Prostate gland (tissue), 2 donors: ENCODE data around the gene RPL26. TPM values are rescaled to one million over a fixed set of nuclear protein-coding genes. Genes with fewer than 3 reads are reported as not detected.

Source experiments
- DNase-seq: peaks from one replicate; pipeline ENCODE4 v3.0.0-alpha.2; 2019; ENCODE audit warnings: low spot score
- H3K27ac ChIP-seq, 2 donors: fragments of 200-600 bp; sonication (generic); 2 replicates each; pipeline ENCODE4 v1.5.1; 2017 to 2019
- H3K27me3 ChIP-seq: fragments of 200-600 bp; sonication (generic); replicated peaks from 2 replicates; pipeline ENCODE4 v1.5.1; 2019; ENCODE audit not compliant: insufficient read depth
- H3K36me3 ChIP-seq, 2 donors: fragments of 200-600 bp; sonication (generic); 1 replicate in 1 of 2; 2 replicates in 1 of 2; pipeline versions ENCODE4 v1.5.1 to v1.8.1; 2017 to 2019
- H3K4me1 ChIP-seq: fragments of 200-600 bp; sonication (generic); replicated peaks from 2 replicates; pipeline ENCODE4 v1.5.1; 2019
- H3K4me3 ChIP-seq, 2 donors: fragments of 200-600 bp; sonication (generic); 2 replicates each; pipeline ENCODE4 v1.5.1; 2017 to 2019
- H3K9me3 ChIP-seq: fragments of 200-600 bp; sonication (generic); 2 replicates; pipeline ENCODE4 v1.5.1; 2017
- POLR2A ChIP-seq: fragments of 450-650 bp; IDR thresholded peaks from one replicate; pipeline ENCODE4 v1.6.1; 2016; ENCODE audit warnings: antibody characterized with exemption, mild to moderate bottlenecking
- POLR2AphosphoS5 ChIP-seq: sonication (generic); formaldehyde crosslinking; IDR thresholded peaks from one replicate; pipeline ENCODE4 v1.6.1; 2017; ENCODE audit warnings: antibody characterized with exemption
- WGBS: methylation state at CpG from one replicate; pipeline ENCODE4 v1.1.5; 2018; 5-methylcytosine and 5-hydroxymethylcytosine counted together
- intact Hi-C: fragments of 100-400 bp; cut with DNase I; formaldehyde crosslinking; loops from one replicate; pipeline ENCODE4 v1.14.2; 2022
- small RNA-seq, 2 donors: library from RNA; depleted of rRNA; stranded (forward); fragments of <200 nt; gene quantifications; one replicate each; pipeline ENCODE3, GENCODE V24; 2016
- total RNA-seq, 2 donors: library from RNA; depleted of rRNA; stranded (reverse); fragments of >200 nt; gene quantifications; one replicate each; pipeline ENCODE4 v1.1.0, GENCODE V29; 2016
- TF ChIP-seq, protein P1 (sequence below), 4 experiments: fragments of 200-600 bp in 2 of 4; fragments of 450-650 bp in 2 of 4; sonication (generic) in 2 of 4; IDR thresholded peaks; 1 replicate in 3 of 4; 2 replicates in 1 of 4; pipeline ENCODE4 v1.5.1; 2016 to 2019; ENCODE audit warnings: antibody characterized with exemption in 4 of 4, mild to moderate bottlenecking in 2 of 4, moderate library complexity in 2 of 4

RPL26 gene
- total RNA-seq, 2 donors from 2014 or later = 1,762 to 3,819 TPM

DNA sequence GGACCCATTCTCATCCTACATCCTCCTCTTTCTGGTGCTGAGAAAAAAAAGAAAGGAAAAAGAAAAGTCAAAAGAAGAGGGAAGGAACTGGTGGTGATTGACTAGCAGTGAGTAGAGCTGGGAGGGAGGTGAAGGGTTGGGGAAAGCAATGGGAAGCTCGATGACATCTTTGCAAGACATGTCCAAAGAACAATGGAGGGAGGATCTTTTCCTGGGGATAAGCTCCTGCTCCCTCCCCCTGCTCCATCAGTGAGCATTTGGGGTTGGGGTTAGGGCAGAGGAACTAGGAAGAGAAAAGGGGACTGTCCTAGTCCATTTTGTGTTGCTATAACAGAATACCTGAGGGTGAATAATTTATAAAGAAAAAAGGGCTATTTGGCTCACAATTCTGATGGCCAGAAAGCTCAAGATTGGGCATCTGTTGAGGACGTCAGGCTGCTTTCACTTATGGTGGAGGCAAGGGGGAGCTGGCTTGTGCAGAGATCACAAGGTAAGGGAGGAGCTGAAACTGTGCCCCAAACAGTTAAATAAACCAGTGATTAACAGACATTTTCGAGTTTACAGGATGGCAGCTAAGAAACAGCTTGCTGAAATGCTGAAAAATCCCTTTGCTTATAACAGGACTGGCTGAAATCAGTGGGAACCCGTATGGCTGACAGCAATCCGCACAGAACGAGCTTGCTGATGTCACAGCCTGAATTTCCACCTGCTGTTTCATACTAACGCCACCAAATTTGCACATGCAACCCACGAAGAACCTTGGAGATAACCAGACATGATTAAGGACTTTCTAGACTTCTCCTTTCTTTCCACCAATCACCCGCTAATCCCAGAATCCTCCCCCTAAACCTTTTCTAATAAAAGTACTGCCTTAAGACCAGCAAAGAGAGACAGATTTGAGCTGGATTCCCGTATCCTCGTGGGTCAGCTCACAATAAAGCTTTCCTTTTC lies 44.9 kb downstream of the RPL26 start:
- intact Hi-C loops = no loop called here
- DNase-seq = no peak

DNA sequence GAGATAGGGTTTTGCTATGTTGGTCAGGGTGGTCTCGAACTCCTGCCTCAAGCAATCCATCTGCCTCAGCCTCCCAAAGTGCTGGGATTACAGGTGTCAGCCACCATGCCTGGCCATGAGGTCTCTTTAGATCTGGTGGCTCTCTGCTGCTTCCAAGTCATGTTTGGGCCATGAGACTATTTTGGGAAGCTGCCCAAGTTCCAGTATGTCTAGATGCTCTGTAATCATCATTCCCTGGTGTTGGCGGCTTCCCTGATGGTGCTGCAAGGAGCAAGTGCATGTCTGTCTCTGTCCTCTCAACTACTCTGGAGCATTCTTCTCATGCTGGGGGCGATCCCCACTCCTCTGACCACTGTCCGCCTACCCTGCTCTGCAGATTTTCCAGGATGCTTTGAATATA lies 49.7 kb downstream of the RPL26 start:
- H3K9me3 ChIP-seq = no peaks in the 10 kb centered on the region
- intact Hi-C loops = no loop called here
- H3K36me3 ChIP-seq = no peaks in the 10 kb centered on the region
- H3K27me3 ChIP-seq = no peaks in the 10 kb centered on the region
- no peaks in the 10 kb centered on the region for H3K4me1 ChIP-seq
- H3K27ac ChIP-seq = no peak overlapping the region
- no peak overlapping the region for H3K4me3 ChIP-seq
- TF ChIP-seq POLR2AphosphoS5 (no peak), POLR2A (no peak)
- TF ChIP-seq, protein P1, sequence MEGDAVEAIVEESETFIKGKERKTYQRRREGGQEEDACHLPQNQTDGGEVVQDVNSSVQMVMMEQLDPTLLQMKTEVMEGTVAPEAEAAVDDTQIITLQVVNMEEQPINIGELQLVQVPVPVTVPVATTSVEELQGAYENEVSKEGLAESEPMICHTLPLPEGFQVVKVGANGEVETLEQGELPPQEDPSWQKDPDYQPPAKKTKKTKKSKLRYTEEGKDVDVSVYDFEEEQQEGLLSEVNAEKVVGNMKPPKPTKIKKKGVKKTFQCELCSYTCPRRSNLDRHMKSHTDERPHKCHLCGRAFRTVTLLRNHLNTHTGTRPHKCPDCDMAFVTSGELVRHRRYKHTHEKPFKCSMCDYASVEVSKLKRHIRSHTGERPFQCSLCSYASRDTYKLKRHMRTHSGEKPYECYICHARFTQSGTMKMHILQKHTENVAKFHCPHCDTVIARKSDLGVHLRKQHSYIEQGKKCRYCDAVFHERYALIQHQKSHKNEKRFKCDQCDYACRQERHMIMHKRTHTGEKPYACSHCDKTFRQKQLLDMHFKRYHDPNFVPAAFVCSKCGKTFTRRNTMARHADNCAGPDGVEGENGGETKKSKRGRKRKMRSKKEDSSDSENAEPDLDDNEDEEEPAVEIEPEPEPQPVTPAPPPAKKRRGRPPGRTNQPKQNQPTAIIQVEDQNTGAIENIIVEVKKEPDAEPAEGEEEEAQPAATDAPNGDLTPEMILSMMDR (IDR thresholded peaks at IDR 0.05) = no peak
- no peak for DNase-seq
- 96% methylated on average over 4 of the region's 4 CpGs for WGBS

More for the DNA sequence above, 44.9 kb downstream of the RPL26 start:
- Histone ChIP-seq H3K4me3 (no peak overlapping the region), H3K36me3 (no peaks in the 10 kb centered on the region), H3K27ac (no peak overlapping the region), H3K27me3 (no peaks in the 10 kb centered on the region), H3K4me1 (no peaks in the 10 kb centered on the region), H3K9me3 (no peaks in the 10 kb centered on the region)
- WGBS = 33% methylated on average over 11 of the region's 11 CpGs
- TF ChIP-seq POLR2AphosphoS5 (no peak), POLR2A (no peak)
- TF ChIP-seq, protein P1 (IDR thresholded peaks at IDR 0.05) = no peak

DNA sequence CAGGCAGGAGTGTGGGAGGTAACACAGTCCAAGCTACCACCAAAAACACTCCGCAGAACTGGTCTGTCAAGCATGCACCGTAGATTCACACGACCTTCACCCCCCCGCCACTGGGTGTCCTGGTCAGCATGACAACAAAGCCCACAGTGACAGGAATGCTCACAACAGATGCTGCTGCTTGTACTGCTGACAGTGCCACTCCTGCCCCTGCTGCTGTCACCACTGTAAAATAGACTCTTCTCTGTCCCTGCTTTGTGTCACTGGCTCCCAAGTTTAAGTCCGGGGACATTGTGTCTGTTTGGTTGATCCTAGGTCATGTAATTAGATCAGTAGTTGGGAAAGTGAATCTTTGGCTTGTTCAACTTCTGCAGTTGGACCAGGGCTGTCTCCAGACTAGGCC lies 50.3 kb downstream of the RPL26 start:
- H3K4me1 ChIP-seq = no peaks in the 10 kb centered on the region
- intact Hi-C loops = no loop called here
- H3K27me3 ChIP-seq = no peaks in the 10 kb centered on the region
- H3K27ac ChIP-seq = no peak overlapping the region
- no peak overlapping the region for H3K4me3 ChIP-seq
- H3K36me3 ChIP-seq = no peaks in the 10 kb centered on the region
- 47% methylated on average over 5 of the region's 5 CpGs for WGBS
- TF ChIP-seq POLR2A = no peak
- no peak for TF ChIP-seq POLR2AphosphoS5
- TF ChIP-seq, protein P1 (IDR thresholded peaks at IDR 0.05) = no peak
- H3K9me3 ChIP-seq = no peaks in the 10 kb centered on the region
- no peak for DNase-seq

DNA sequence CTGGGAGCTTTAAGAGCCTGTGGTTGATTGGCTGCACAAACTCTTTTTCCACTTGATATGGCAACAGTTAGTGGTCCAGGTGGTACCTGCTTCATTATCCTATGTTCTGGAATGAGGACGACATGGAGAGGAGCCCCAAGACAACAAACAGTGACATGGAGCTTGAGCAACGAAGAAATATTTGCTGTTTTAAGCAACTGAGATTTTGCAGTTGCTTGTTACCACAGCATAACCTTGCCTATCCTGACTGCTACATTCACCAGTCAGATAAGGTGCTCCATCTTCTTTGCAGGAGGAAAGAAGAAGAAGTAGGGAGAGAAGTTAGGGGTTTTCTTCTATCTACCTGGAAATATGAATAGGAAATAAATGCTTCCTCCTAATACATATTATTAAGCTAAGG lies 50.9 kb downstream of the RPL26 start:
- no peak for DNase-seq
- no peaks in the 10 kb centered on the region for H3K9me3 ChIP-seq
- intact Hi-C loops = no loop called here
- no peak for TF ChIP-seq POLR2AphosphoS5
- TF ChIP-seq POLR2A = no peak
- TF ChIP-seq, protein P1 (IDR thresholded peaks at IDR 0.05) = no peak
- no peak overlapping the region for H3K27ac ChIP-seq
- 84% methylated on average over 2 of the region's 2 CpGs for WGBS
- no peaks in the 10 kb centered on the region for H3K4me1 ChIP-seq
- no peaks in the 10 kb centered on the region for H3K36me3 ChIP-seq
- H3K27me3 ChIP-seq = no peaks in the 10 kb centered on the region
- no peak overlapping the region for H3K4me3 ChIP-seq

Small RNA genes lying within 50 kb of the gene (small RNA-seq; reads per million reads assigned to genes)
- 0 reads per million in 2 donors for gene RF00265

Other genes with a start within 250 kb of the RPL26 start
- gene PER1, start 230.8 kb downstream of the RPL26 start, total RNA-seq = 100 to 1,000 TPM; 119 to 142 TPM
- 10 to 100 TPM; 34.2 to 65.2 TPM for gene VAMP2, start 220.2 kb downstream of the RPL26 start, total RNA-seq
- gene TMEM107, start 206.8 kb downstream of the RPL26 start, total RNA-seq = 10 to 100 TPM in 1 of 2 donors, 1 to 10 TPM in 1; 8.6 to 13.9 TPM
- gene BORCS6, start 193.0 kb downstream of the RPL26 start, total RNA-seq = 10 to 100 TPM in 1 of 2 donors, 1 to 10 TPM in 1; 9.6 to 19.1 TPM
- gene AURKB, start 172.6 kb downstream of the RPL26 start, total RNA-seq = 1 to 10 TPM; 2.1 to 6.6 TPM
- gene CTC1, start 135.1 kb downstream of the RPL26 start, total RNA-seq = 10 to 100 TPM; 20.1 to 31.7 TPM
- 10 to 100 TPM; 17.0 to 29.0 TPM for gene PFAS, start 133.9 kb downstream of the RPL26 start, total RNA-seq
- gene RANGRF, start 94.5 kb downstream of the RPL26 start, total RNA-seq = 10 to 100 TPM; 29.5 to 30.1 TPM
- 1 to 10 TPM; 4.5 to 5.2 TPM for gene SLC25A35, start 87.8 kb downstream of the RPL26 start, total RNA-seq
- 1 to 10 TPM; 2.6 to 4.4 TPM for gene ARHGEF15, start 73.0 kb downstream of the RPL26 start, total RNA-seq
- not detected for gene ODF4, start 43.4 kb downstream of the RPL26 start, total RNA-seq
- gene RNF222, start 14.6 kb upstream of the RPL26 start, total RNA-seq = not detected
- 10 to 100 TPM; 32.5 to 62.2 TPM for gene NDEL1, start 52.7 kb upstream of the RPL26 start, total RNA-seq
- 10 to 100 TPM; 48.6 to 56.6 TPM for gene MYH10, start 247.5 kb upstream of the RPL26 start, total RNA-seq